Ovary (tissue), 9 donors: ENCODE results near the gene NCCRP1. TPM values are rescaled to one million over a fixed set of nuclear protein-coding genes. Genes with fewer than 3 reads are reported as not detected.

Source experiments
- DNase-seq, 5 donors: peaks; one replicate each; pipeline ENCODE4 v3.0.0-alpha.2; 2019 to 2020
- H3K27ac ChIP-seq, 2 donors: fragments of 200-600 bp; one replicate each; pipeline versions ENCODE4 v1.5.1 to v1.8.0; 2019 to 2022
- H3K27me3 ChIP-seq: fragments of 200-600 bp; one replicate; pipeline ENCODE4 v1.8.0; 2022
- H3K36me3 ChIP-seq: fragments of 200-600 bp; sonication (generic); one replicate; pipeline ENCODE4 v1.5.1; 2019
- H3K4me1 ChIP-seq: one replicate; pipeline ENCODE4 v1.8.1; 2013; ENCODE audit warnings: mild to moderate bottlenecking, moderate library complexity; ENCODE audit not compliant: insufficient read depth
- H3K4me3 ChIP-seq: fragments of 200-600 bp; sonication (generic); one replicate; pipeline ENCODE4 v1.5.1; 2017
- H3K9me3 ChIP-seq, 2 donors: fragments of 200-600 bp in 1 of 2; sonication (generic) in 1 of 2; one replicate each; pipeline versions ENCODE4 v1.5.1 to v1.8.1; 2013 to 2019; ENCODE audit warnings: mild to moderate bottlenecking in 1 of 2, moderate library complexity in 1 of 2
- CTCF ChIP-seq, 3 donors: fragments of 450-650 bp in 2 of 3; fragments of 200-600 bp in 1 of 3; IDR thresholded peaks; one replicate each; pipeline versions ENCODE4 v1.5.1 to v1.8.0; 2016 to 2022; ENCODE audit warnings: antibody characterized with exemption in 3 of 3, mild to moderate bottlenecking in 1 of 3
- EP300 ChIP-seq: sonication (generic); formaldehyde crosslinking; IDR thresholded peaks from one replicate; pipeline ENCODE4 v1.6.1; 2017; ENCODE audit warnings: antibody characterized with exemption
- POLR2A ChIP-seq: fragments of 450-650 bp; IDR thresholded peaks from one replicate; pipeline ENCODE4 v1.6.1; 2017; ENCODE audit warnings: antibody characterized with exemption, mild to moderate bottlenecking, moderate library complexity
- WGBS, 3 donors: extraction: QIAGEN DNeasy Blood & Tissue Kit in 1 of 3; methylation state at CpG; one replicate each; pipeline versions ENCODE4 v1.1.5 to v1.1.7; 2013 to 2017; 5-methylcytosine and 5-hydroxymethylcytosine counted together
- intact Hi-C, 4 donors: fragments of 100-400 bp; cut with DNase I; formaldehyde crosslinking; loops; one replicate each; pipeline versions ENCODE4 v1.11.0 to v1.15.1; 2022 to 2023
- polyA plus RNA-seq, 2 donors: library from polyadenylated mRNA; stranded (reverse); fragments of 200-250 nt in 1 of 2; fragments of 350-450 nt in 1 of 2; fragmentation: Illumina TruSeq in 1 of 2; extraction: RNeasy Lipid Tissue Mini Kit (QIAGEN cat#74804) in 1 of 2; gene quantifications; one replicate each; pipeline ENCODE4 v1.2.3, GENCODE V29; 2013 to 2014
- total RNA-seq, 7 donors: library from RNA; depleted of rRNA in 2 of 7; stranded (reverse); fragments of >200 nt in 2 of 7; fragmentation: NEBNext Ultra II Directional in 3 of 7; extraction: Animal tissue kit (Norgen Biotek cat#: 25700) in 3 of 7; gene quantifications; one replicate each; pipeline versions ENCODE4 v1.1.0 to v1.2.4, GENCODE V29; 2016 to 2023
- donor health status: DM: no; HTN: no; CAD: no; lungs with moderate emphysema.
- donor health status: DM: no; HTN: no; CAD: no.
- donor health status: Bipolar disorder and iron deficiency.
- donor health status: DM: yes; HTN: yes; CAD: no.
- donor health status: DM: no; HTN: no; CAD: no.
- donor health status: DM: yes; HTN: yes; CAD: no.

NCCRP1 gene
- total and polyA plus RNA-seq, 9 donors, result 0.05 to 4.4 (median 0.20) TPM; not detected in 4

- Histone ChIP-seq H3K4me3 (no peak overlapping the region), H3K9me3 (no peaks in the 10 kb centered on the region), H3K27me3 (no peaks in the 10 kb centered on the region), H3K36me3 (no peaks in the 10 kb centered on the region), H3K4me1 (no peaks in the 10 kb centered on the region), H3K27ac (no peak overlapping the region)
- intact Hi-C loops, result no loop called here
- DNase-seq, result no peak
- 88 to 90% (median 89%) methylated on average over 10 of the region's 10 CpGs for WGBS, 3 donors
- TF ChIP-seq EP300 (no peak), POLR2A (no peak), CTCF (IDR thresholded peaks at IDR 0.05) (no peak)
Measured at GRCh38 chr19:39179754-39180153, 17.0 kb upstream of the NCCRP1 start.

- Histone ChIP-seq H3K4me1 (no peaks in the 10 kb centered on the region), H3K9me3 (no peaks in the 10 kb centered on the region), H3K27me3 (no peaks in the 10 kb centered on the region), H3K4me3 (no peak overlapping the region), H3K36me3 (no peaks in the 10 kb centered on the region), H3K27ac (no peak overlapping the region)
- intact Hi-C loops, result no loop called here
- no peak for TF ChIP-seq EP300
- no peak for TF ChIP-seq POLR2A
- TF ChIP-seq CTCF (IDR thresholded peaks at IDR 0.05), result no peak
- DNase-seq, result no peak
- 74 to 87% (median 82%) methylated on average over 9 of the region's 9 CpGs for WGBS, 3 donors
Measured at GRCh38 chr19:39180749-39181148, 16.0 kb upstream of the NCCRP1 start.

GRCh38 chr19:39181500-39182173, 15.1 kb upstream of the NCCRP1 start:
- H3K36me3 ChIP-seq, result no peaks in the 10 kb centered on the region
- TF ChIP-seq EP300 (no peak), CTCF (IDR thresholded peaks at IDR 0.05) (no peak)
- H3K27ac ChIP-seq, result no peak overlapping the region
- H3K4me3 ChIP-seq, result no peak overlapping the region
- H3K27me3 ChIP-seq, result no peaks in the 10 kb centered on the region
- DNase-seq, result no peak
- intact Hi-C loops, result no loop called here
- H3K4me1 ChIP-seq, result no peaks in the 10 kb centered on the region
- no peaks in the 10 kb centered on the region for H3K9me3 ChIP-seq
- WGBS, 3 donors, result 69 to 74% (median 74%) methylated on average over 21 of the region's 21 CpGs

- TF ChIP-seq CTCF (IDR thresholded peaks at IDR 0.05), result no peak
- Histone ChIP-seq H3K4me1 (no peaks in the 10 kb centered on the region), H3K36me3 (no peaks in the 10 kb centered on the region), H3K4me3 (no peak overlapping the region), H3K27ac (no peak overlapping the region), H3K27me3 (no peaks in the 10 kb centered on the region), H3K9me3 (no peaks in the 10 kb centered on the region)
- intact Hi-C loops, result no loop called here
- no peak for DNase-seq
- 72 to 80% (median 73%) methylated on average over 4 of the region's 4 CpGs for WGBS, 3 donors
Measured at GRCh38 chr19:39182174-39182505, 14.6 kb upstream of the NCCRP1 start.
